ENCODE measurements around the gene TEX14. TPM values are rescaled to one million over a fixed set of nuclear protein-coding genes. Genes with fewer than 3 reads are reported as not detected.
A peak's percentile ranks its signal among the peaks of the same experiment; 100 is the strongest.

The TEX14 gene
- total and polyA plus RNA-seq, 10 of the 15 experiments (the other 5 are each of a cell fraction or from before 2014, with no cell fraction given): 0.15 to 1.3 (median 0.66) TPM

- peak; percentile 70; the same call in 1 of the 2 replicates for TF ChIP-seq ZNF592 (IDR thresholded peaks at IDR 0.05)
- TF ChIP-seq SREBF1 (IDR thresholded peaks at IDR 0.05; ENCODE audit: low read length): no peak
- 0 out of 2 replicates have a peak, but pooled peaks have one; percentile 16 for TF ChIP-seq SMARCA5 (IDR thresholded peaks at IDR 0.05)
- TF ChIP-seq MTA3 (IDR thresholded peaks at IDR 0.05; ENCODE audit: borderline replicate concordance, low read length): peak; percentile 100
- no peak for TF ChIP-seq ZNF622 (IDR thresholded peaks at IDR 0.05)
- peak; percentile 80; the same call in 1 of the 2 replicates for TF ChIP-seq ZNF207 (IDR thresholded peaks at IDR 0.05; ENCODE audit: borderline replicate concordance)
- TF ChIP-seq PAX5 (IDR thresholded peaks at IDR 0.05; ENCODE audit: borderline replicate concordance, low read depth, low read length): peak; percentile 90
- TF ChIP-seq LARP7 (IDR thresholded peaks at IDR 0.05): no peak
- no peak for TF ChIP-seq ZNF217 (IDR thresholded peaks at IDR 0.05)
- peak; percentile 100 for TF ChIP-seq NFIC (IDR thresholded peaks at IDR 0.05; ENCODE audit: low read depth, low read length)
- TF ChIP-seq BHLHE40 (IDR thresholded peaks at IDR 0.05; ENCODE audit: borderline replicate concordance in 1 of 2, low read depth in 2 of 2, low read length in 1 of 2): peak; percentile 49 to 61; a peak in 2 of 4 replicates
- TF ChIP-seq JUNB (IDR thresholded peaks at IDR 0.05): no peak; the same call in none of the 2 replicates
- peak; percentile 100 for TF ChIP-seq POLR2AphosphoS2 (IDR thresholded peaks at IDR 0.05; ENCODE audit: low read depth, low read length)
- TF ChIP-seq KAT2A (conservative IDR thresholded peaks at IDR 0.05; ENCODE audit: control insufficient read depth, low read depth, low read length): peak; percentile 84; the same call in 1 of the 2 replicates
- peak; percentile 58; the same call in 1 of the 2 replicates for TF ChIP-seq FOXK2 (IDR thresholded peaks at IDR 0.05)
- TF ChIP-seq SRF (IDR thresholded peaks at IDR 0.05; ENCODE audit: low read depth in 2 of 2, low read length in 2 of 2): peak in 1 of 2 experiments; percentile 89; a peak in 2 of 4 replicates
- TF ChIP-seq STAT3 (IDR thresholded peaks at IDR 0.05; ENCODE audit: low read depth, low read length): 0 out of 2 replicates have a peak, but pooled peaks have one; percentile 17
- TF ChIP-seq ZBED1 (IDR thresholded peaks at IDR 0.05; ENCODE audit: borderline replicate concordance): peak; percentile 100
- peak; percentile 41; the same call in 1 of the 2 replicates for TF ChIP-seq PKNOX1 (IDR thresholded peaks at IDR 0.05)
- TF ChIP-seq EZH2 (IDR thresholded peaks at IDR 0.05; ENCODE audit: borderline replicate concordance, control insufficient read depth, low read depth, low read length): peak; percentile 93; the same call in 1 of the 2 replicates
- TF ChIP-seq MEF2B (IDR thresholded peaks at IDR 0.05; ENCODE audit: partially characterized antibody, poor library complexity, severe bottlenecking): peak; percentile 18
- TF ChIP-seq POLR2A (IDR thresholded peaks at IDR 0.05; ENCODE audit: low read depth, low read length): peak; percentile 96
- TF ChIP-seq, protein P1, sequence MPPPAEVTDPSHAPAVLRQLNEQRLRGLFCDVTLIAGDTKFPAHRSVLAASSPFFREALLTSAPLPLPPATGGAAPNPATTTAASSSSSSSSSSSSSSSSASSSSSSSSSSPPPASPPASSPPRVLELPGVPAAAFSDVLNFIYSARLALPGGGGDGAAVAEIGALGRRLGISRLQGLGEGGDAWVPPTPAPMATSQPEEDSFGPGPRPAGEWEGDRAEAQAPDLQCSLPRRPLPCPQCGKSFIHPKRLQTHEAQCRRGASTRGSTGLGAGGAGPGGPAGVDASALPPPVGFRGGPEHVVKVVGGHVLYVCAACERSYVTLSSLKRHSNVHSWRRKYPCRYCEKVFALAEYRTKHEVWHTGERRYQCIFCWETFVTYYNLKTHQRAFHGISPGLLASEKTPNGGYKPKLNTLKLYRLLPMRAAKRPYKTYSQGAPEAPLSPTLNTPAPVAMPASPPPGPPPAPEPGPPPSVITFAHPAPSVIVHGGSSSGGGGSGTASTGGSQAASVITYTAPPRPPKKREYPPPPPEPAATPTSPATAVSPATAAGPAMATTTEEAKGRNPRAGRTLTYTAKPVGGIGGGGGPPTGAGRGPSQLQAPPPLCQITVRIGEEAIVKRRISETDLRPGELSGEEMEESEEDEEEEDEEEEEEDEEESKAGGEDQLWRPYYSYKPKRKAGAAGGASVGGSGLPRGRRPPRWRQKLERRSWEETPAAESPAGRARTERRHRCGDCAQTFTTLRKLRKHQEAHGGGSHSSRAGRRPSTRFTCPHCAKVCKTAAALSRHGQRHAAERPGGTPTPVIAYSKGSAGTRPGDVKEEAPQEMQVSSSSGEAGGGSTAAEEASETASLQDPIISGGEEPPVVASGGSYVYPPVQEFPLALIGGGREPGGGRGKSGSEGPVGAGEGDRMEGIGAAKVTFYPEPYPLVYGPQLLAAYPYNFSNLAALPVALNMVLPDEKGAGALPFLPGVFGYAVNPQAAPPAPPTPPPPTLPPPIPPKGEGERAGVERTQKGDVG (CRISPR knock-in tag; IDR thresholded peaks at IDR 0.05): peak; percentile 99; the same call in 1 of the 2 replicates
These were observed 60.1 kb downstream of the TEX14 start (continued) for GRCh38 chr17:58631523-58632323.

All from GM12878 (cell line).